ENCODE data around the gene CCDC186.

DNA sequence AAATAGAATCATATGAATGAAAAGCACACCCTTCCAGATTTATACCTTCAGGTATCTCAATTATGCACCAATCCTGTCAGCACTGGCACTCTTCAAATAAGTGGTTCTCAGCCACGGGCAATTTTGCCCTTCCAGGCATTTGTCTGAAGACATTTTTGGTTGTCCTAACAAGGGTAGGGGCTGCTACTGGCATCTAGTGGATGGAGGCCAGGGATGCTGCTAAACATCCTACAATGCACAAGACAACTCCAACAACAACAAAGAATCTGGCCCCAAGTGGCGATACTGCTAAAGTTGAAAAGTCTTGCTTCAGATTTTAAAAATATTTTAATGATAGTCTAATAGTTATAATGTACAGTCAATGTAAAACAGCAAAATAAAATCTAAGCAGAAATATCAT, 16.1 kb downstream of the CCDC186 start:
- no peak for TF ChIP-seq TAF1 (IDR thresholded peaks at IDR 0.05; ENCODE audit: low read depth, low read length)
- no peak for TF ChIP-seq POLR2A (IDR thresholded peaks at IDR 0.05; ENCODE audit: low read depth, low read length)
- TF ChIP-seq POU2F2 (IDR thresholded peaks at IDR 0.05; ENCODE audit: low read depth, low read length) = no peak

Data from GM12891 (cell line).